GM21619 (cell line): ENCODE data around the gene PUSL1.
"Not testable (repeated sequence)": the region's sequence is repeated elsewhere in the genome, so short reads cannot be mapped to it uniquely, and the experiment has no call there.

Experiments used
- ATAC-seq: cut with Tn5 transposase; IDR thresholded peaks from one replicate; pipeline ENCODE4 v1.9.1; 2021; ENCODE audit not compliant: unreplicated experiment

PUSL1 gene

DNA sequence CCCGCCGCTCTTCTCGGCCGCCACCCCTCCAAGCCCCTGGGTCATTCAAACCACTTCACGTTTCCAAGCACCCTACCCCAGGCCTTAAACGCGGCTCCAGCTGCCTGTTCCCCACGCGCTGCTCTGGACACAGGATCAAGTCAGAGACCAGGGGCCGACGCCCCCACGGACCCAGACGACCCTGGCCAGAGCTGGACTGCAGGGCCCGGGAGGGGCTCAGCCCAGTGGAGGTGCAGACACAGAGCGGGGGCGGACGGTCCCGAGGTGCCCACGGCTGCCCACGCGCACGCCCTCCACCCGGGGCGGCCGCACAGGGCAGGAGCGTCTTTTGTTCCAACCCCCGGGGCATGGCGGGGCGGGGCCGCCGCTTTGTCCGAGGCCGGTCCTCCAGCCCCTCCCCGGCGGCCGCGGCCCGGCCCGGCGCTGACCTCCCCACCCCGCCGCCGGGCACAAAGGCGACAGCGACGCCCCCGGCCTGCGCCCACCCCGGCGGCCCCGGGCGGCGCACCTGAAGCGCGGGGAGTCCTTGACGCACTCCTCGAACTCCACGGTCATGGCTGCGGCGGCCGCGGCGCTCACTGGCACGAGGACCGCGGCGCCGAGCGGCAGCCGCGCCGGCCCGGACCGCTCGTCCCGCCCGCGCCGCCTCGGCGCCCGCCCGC is 1.0 kb upstream of the PUSL1 start:
- peak; percentile 3 for ATAC-seq

DNA sequence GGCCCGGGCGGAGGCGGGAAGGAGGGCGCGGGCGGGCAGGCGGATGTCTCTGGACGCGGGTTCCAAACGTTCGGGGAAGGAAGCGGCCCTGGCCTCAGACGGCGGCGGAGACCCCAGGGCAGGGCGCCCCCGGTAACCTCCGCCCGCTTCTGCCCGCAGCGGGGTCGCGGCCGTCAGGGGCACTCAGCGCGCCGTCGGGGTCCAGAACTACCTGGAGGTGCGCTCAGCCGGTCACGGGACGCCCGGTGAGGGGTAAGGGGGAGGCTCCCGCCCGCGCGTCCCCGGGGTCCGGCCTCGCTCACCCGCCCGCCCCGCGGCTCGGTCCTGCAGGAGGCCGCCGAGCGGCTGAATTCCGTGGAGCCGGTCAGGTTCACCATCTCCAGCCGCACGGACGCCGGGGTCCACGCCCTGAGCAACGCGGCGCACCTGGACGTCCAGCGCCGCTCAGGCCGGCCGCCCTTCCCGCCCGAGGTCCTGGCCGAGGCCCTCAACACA is 406 bp downstream of the PUSL1 start:
- no peak for ATAC-seq

DNA sequence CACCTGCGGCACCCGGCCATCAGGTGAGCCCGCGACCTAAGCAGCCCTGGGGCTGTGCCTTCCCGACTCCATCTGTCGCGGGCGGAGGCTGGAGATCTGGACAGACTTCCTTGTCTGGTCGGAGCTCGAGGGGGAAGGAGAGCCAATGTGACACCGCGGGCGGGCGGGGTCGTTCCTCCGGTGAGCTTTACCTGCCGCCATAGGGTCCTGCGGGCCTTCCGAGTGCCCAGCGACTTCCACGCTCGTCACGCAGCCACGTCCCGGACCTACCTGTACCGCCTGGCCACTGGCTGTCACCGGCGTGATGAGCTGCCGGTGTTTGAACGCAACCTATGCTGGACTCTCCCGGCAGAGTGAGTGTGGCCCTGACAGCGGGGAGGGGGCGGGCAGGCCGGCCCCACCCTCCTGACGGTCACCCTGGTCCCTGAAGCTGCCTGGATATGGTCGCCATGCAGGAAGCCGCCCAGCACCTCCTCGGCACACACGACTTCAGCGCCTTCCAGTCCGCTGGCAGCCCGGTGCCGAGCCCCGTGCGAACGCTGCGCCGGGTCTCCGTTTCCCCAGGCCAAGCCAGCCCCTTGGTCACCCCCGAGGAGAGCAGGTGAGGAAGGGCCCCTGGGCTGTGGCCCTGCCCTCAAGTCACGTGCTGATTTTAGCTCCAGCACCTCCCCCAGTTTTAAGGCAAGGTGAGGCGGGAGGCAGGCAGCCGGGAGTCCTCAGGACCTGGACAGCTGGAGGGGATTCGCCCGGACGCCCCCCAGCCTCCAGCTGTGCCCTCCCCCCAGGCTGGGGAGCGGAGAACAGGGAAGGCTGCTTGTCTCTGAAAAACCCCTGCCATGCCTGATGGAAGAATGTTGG is 1.1 kb downstream of the PUSL1 start:
- no peak for ATAC-seq

DNA sequence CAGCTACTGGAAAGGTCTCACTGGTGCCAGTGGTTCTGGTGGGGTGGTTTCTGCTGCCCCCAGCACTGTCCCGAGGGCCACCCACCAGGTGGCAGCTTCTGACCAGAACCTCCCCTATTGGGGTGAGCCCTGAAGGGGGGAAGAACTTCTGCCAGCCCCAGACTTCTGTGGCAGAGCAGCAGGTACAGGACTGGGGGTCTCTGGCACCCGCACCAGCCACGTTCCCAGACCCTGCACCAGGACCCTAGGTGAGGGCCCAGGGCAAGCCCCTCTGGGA is 1.6 kb downstream of the PUSL1 start:
- no peak for ATAC-seq

DNA sequence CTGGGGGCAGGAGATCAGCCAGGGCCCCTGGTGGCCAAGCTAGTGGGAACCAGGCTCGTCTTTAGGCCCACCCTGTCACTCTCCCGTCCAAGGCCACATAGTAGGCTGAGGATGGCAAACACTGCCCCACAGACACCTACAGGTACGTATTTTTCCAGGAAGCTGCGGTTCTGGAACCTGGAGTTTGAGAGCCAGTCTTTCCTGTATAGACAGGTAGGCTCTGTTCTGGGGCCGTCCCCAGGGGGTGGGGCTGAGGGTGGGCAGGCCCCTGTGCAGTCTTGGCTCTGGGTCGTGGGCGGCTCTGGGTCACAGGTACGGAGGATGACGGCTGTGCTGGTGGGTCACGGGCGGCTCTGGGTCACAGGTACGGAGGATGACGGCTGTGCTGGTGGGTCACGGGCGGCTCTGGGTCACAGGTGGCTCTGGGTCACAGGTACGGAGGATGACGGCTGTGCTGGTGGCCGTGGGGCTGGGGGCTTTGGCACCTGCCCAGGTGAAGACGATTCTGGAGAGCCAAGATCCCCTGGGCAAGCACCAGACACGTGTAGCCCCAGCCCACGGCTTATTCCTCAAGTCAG is 2.2 kb downstream of the PUSL1 start:
- no peak for ATAC-seq

DNA sequence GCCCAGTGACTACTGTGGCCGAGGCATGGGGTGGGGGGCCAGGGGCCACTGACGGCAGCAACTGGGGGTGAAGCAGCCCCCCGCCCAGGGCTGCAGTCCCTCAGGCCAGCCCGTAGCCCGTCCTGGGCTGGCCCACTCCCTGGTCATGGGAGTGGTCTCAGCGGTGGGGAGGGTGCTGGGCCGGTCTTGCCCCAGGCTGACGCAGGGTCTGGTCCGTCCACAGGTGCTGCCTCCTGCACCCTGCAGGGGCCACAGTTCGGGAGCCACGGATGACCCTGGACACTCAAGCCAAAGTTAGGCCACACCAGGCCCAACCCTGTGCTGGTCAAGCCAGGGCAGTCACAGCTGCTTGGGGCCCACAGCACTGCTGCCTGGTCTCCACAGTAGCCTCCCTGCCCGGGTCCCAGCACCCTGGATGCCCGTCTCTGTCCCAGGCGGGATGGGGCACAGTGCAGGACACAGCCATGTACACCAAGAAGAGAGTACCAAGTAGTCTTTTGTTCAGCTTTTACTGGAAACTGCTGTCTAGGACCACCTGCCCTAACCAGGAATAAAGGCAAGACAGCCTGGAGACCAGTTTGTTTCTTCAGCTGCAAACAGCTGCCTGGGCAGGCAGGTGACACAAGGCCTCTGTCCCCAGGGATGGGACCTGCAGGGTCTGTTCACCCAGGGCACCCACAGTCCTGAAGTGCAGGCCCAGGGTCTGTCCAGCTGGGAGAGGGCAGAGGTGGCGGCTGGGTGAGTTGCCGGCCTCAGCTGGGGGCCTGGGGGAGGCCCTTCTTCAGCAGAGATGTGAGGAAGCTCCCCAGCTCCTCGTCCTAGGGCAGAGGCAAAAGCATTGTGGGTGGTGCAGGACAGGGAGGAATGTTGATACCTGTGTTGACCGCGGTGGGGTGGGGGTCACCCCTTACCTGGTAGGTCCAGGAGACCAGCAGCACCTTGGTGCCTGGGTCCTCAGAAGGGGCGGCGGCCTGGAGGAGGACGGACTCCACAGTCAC is 3.0 kb downstream of the PUSL1 start:
- ATAC-seq, result no peak

DNA sequence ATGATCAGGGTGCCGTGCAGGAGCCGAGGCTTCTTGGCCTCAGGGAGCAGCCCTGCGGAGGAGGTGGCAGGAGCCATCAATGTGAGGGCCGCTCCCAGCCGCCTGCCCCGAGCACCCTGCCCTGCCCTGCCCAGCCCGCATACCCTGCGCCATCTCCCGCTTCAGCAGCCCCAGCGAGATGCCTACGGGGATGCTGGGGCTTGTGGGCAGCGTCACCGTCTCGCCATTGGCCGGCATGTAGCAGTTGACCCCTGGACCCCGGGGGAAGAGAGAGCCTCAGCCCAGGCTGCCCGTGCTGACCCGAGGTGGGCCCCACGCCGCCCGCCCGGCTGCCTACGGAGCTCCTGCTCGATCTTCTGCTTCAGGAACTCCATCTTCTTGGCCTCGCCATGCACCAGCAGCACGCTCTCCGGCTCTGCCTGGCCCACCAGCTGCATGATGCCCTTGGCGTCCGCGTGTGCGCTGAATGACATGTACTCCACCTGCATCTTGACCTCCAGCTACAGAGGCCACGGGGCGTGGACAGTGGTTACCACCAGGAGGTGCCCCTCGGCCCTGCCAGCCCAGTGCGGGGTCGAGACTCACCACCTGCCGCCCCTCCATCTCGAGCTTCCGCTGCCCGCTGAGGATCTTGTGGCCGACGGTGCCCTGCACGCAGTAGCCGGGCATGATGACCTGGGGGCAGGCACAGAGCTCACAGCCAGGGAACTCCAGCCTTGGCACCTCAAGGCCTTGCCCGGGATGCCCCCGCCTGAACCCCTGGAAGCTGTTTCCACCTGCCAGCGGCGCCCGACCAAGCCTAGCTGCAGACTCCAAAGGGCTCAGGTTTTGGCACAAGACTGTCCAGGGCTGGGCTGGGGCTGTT is 4.3 kb downstream of the PUSL1 start:
- no peak for ATAC-seq

DNA sequence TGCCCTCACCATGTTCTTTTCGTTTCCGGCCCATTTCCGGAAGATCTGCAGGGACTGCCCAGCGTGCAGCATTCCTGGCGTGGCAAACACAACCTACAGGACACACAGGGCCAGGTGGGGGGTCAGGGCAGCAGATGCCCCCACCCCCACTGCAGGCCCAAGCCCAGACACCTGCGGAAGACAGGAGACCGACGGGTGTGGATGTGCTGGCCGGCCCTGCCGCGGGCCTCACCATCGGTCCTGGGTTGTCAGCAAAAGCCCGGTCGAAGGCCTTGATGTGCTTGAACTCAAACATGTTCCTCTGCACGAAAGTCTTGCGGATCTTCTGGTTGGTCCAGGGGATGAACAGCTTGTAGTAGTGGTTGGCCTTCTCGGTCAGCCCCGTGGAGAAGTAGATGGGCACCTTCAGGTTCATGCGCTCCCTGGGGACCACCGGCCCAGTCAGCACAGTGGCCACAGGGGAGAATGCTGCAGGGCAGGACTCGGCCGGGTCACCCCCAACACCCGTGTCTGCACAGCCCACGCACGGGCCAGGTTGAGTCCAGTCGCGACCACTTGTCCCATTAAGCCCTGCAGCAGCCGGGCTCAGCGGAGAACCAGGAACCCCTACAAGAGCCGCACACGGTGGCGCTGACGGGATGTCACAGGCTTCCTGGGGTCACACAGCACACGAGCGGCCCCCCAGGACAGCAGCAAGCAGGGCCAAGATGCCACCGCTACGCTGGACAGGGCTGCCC is 5.3 kb downstream of the PUSL1 start:
- ATAC-seq, result no peak

DNA sequence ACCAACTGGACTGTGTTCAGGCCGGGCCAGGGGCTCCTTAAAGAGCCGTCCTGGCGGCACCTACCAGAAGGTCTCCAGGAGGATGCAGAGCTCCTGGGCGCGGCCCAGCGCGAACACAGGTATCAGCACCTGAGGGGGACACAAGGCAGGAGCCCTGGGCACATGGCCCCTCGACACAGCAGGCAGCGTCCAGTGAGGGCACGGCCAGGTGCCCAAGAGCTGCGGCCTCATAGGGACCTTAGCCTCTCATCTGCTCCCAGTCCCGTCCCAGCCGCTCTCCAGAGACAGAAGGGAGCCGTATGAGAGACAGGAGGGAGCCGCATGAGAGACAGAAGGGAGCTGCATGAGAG is 5.8 kb downstream of the PUSL1 start:
- no peak for ATAC-seq

DNA sequence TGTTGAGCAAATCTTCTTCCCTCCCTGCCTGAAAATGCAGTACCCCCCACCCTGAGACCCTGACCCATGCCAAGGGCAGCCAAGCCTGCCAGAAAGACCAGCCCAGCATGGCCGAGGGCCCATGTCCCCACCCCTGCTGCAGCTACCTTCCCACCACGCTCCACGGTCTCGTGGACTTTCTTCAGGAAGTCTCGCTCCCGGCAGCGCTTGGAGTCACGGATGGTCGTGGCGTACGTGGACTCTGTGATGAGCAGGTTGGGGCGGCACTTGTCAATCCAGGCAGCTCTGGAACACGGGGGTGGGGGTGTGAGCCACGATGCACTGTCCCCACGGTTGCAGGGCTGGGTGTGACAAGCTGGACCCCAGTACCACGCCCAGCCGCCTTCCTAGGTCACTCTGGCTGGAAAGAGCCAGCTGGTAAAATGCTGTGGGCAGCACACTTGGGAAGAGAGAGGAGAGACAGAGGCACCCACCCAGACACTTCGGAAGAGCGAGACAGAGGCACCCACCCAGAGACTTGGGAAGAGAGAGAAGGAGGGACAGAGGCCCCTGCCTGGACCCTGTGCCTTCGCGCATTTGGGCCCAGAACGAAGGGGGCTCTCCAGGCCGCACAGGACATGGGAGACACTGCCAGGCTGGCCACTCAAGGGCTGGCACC is 6.4 kb downstream of the PUSL1 start:
- no peak for ATAC-seq

DNA sequence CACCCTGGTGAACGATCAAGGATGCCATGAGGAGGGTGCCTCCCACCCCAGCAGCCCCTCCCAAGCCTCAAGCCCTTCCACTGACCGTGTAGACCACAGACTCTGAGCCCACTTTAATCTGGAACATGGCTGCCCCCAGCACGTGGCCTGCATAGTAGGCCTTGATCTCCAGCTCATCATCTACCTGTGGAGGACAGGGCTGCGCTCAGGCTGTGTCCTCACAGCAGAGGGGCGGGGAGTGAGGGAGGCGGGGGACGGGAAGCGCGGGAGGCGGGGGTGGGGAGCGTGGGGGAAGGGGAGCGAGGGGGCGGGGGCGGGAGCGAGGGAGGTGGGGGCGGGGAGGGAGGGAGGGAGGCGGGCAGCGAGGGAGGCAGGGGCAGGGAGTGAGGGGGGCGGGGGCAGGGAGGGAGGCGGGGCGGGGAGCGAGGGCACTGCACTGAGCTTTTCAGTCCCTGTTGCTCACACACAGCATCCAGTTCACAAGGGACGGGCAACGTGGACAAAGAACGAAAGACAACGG is 7.1 kb downstream of the PUSL1 start:
- ATAC-seq, result no peak

DNA sequence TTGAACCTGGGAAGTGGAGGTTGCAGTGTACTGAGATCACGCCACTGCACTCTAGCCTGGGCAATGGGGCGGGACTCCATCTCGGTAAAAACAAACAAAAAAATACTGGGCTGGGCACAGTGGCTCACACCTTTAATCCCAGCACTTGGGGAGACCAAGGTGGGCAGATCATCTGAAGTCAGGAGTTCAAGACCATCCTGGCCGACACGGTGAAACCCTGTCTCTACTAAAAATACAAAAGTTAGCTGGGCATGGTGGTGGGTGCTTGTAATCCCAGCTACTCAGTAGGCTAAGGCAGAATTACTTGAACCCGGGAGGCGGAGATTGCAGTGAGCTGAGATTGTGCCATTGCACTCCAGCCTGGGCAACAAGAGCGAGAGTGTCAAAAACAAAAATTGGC is 7.8 kb downstream of the PUSL1 start:
- not testable (repeated sequence) for ATAC-seq

DNA sequence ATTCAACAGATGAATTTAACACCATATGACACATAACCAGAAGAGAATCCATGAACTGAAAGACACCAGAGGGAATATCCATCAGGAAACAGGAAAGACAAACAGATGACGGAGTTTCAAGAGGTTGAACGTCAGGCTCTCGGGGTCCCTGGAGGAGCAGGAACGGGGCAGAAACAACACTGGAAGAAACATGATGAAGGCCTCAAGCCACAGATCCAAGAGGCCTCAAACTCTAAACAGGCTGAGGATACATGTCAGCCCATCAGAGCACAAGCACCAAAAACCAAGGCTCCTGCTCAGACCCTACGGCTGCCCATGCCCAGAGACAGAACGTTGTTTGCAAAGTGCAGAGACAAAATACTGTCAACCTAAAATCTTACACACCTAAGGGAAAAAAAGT is 9.0 kb downstream of the PUSL1 start:
- ATAC-seq, result no peak

DNA sequence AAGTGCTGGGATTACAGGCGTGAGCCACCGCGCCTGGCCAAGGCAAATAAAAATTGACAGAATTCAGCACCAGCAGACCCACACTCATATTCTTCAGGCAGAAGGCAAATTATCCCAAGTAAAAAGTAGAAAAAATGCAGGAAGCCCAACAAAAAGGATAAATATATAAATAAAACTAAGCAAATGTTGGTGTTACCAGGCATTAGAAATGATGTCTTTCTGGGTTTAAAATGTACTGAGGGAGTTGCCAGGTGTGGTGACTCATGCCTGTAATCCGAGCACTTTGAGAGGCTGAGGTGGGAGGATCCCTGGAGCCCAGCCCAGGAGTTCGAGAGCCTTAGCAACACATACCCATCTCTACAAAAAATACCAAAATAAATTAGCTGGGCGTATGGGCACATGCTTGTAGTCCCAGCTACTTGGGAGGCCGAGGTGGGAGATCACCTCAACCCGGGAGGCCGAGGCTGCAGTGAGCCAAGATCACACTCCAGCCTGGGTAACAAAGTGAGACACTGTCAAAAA is 9.8 kb downstream of the PUSL1 start:
- ATAC-seq, result no peak

DNA sequence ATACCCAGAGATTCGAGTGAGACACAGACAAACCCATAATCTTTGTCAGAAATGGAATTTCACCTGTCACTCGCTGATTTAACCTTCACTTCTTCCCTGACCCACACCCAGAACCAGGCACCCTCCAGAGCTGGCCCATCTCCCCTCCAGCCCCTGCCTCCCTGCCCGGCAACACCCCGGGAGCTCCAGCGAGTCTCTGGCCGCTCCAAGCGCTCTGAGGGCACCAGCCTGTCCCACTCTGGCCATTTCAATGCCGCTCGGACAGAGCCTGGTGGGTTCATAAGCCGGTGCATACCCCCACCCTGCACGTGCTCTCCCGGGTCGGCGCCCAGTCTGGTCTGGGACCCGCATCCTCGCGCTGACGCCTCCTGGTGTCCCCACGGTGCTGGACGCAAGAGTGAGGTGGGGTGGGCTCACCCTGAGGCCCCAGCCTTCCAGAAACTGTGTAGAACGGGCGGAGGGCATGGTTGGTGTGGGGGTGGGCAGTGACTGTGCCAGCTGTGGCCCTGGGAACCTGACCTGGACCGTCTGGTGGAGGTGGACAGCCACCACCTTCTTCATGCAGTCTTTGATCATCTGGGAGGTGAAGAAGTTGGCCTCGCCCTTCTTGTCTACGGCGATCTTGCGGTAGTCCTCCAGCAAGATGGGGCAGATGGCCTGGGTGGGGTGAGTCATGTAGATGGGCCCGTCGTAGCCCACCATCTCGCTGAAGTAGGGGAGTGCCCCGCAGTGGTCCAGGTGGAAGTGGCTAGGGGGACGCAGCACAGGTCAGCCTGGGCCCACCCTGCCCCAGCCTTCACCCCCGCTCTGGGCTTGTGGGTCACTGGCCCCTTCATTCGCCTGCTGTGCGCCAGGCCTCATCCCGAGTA is 10.6 kb downstream of the PUSL1 start:
- ATAC-seq, result no peak

DNA sequence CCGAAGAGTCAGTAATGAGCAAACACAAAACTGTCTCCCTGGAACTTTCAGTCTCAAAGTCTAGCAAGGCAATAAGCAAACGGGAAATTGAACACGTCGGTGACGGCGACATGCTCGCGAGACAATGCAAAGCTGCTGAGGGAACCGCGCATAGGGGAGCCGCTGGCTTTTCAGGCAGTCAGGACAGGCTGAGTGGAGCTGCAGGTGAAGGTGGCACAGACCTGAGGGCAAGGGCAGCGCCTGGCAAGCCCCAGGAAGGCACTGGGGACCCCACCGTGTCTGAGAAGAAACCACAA is 11.2 kb downstream of the PUSL1 start:
- no peak for ATAC-seq

DNA sequence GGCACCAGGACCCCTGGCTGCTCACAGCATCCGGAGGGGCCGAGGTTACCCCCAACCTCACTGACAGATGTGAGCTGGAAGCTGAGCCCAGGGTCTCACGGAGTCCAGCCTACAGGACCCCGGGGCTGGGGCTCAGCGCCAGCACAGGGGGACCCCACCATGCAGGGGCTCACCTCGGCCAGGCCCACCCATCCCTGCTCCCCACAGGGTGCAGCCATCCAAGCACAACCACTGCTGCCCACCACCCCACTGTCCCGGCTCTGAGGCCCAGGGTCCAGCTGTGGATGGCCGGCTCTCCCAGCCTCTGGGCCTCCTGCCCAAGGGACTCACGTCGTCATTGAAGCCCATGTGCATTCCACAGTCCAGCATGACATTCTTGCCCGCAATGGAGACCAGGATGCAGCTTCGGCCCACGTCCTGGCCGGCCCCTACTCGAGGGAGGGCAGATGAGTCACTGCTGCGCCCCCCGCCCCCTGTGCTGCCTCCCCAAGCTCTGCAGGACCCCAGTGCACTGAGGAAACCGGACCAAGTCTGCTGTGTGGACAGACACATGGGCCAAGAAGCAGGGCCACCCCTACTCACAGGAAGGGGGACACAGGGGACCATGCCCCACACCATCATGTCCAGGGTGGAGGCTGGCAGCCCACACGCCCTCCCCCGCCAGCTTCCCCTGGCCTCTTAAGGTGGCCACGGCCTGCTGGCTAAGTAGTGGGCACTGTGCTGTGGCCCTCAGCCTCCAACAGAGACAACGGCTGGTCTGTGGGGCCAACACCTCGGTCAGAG is 12.5 kb downstream of the PUSL1 start:
- no peak for ATAC-seq
